HG03196 (cell line): ENCODE data around the gene LENG8.
"Not testable (repeated sequence)": the region's sequence is repeated elsewhere in the genome, so short reads cannot be mapped to it uniquely, and the experiment has no call there.

Experiments used
- ATAC-seq: cut with Tn5 transposase; IDR thresholded peaks from one replicate; pipeline ENCODE4 v1.9.1; 2021; ENCODE audit not compliant: unreplicated experiment

LENG8 gene

GRCh38 chr19:54439174-54439851, 9.7 kb upstream of the LENG8 start:
- no peak for ATAC-seq

DNA sequence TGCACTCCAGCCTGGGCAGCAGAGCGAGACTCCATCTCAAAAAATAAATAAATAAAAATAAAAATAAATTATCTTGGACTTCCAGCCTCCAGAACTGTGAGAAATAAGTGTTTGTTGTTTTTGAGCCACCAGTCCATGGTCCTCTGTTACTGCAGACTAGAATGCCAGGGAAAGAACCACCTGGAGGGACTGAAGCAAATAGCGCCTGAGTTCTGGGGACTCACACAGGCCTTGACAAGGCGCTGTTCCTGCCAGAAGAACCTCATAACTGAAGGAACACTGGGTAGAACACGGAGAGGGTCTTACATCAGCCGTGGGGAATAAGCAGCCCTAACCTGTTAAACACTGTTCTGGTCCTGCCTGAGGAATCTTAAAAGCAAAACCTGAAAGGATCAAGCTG, 8.4 kb upstream of the LENG8 start:
- no peak for ATAC-seq

- ATAC-seq, result no peak
These were observed 4.3 kb upstream of the LENG8 start for GRCh38 chr19:54444737-54445136.

- ATAC-seq, result not testable (repeated sequence)
These were observed 2.6 kb upstream of the LENG8 start for GRCh38 chr19:54446349-54446748.

- no peak for ATAC-seq
These were observed 792 bp upstream of the LENG8 start for GRCh38 chr19:54448040-54448773.

GRCh38 chr19:54449701-54450069, 686 bp downstream of the LENG8 start:
- no peak for ATAC-seq

DNA sequence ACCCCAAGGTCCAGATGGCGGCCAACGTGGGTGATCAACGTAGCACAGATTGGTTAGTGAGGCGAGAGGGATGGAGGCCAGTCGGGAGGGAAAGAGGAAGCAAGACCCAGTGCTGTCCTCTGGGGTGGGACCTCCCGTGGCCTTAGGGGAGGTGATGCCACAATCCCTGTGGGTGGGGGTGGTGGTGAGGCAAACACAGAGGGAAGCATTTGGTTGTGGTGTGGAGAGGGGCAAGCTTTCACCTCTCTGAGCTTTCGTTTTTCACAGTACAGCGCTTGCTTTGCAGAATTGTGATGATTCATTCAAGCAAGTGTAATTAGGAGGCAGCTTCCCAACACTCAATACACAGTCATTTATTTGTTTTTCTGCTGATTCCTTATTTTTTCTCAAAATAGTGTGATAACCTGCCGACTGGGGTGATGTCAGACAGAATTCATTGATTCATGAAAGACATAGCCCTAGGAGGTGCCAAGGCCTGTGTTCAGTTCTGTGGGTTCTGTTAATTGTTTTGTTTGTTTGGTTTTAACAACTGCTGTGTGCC, 2.4 kb downstream of the LENG8 start:
- ATAC-seq, result no peak

- ATAC-seq, result no peak
These were observed 3.0 kb downstream of the LENG8 start for GRCh38 chr19:54451997-54452396.

DNA sequence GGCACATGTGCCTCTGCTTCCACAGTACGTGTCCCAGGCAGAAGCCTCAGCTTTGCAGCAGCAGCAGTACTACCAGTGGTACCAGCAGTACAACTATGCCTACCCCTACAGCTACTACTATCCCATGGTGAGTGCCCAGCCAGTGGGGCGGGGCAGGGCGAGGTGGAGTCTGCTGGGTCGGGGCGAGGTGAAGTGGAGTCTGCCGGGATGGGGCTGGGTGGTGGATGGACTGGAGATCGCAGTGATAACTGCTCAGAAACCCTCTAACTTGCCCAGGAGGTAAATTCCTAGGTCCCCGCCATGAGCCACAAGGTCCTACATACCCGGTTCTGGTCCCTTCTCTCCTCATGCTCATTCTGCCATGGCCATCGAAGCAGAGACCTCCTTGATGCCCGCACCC, 3.6 kb downstream of the LENG8 start:
- ATAC-seq, result no peak

- ATAC-seq, result no peak
These were observed 5.2 kb downstream of the LENG8 start for GRCh38 chr19:54453921-54454780.

GRCh38 chr19:54454781-54455675, 6.0 kb downstream of the LENG8 start:
- no peak for ATAC-seq

GRCh38 chr19:54455786-54456422, 6.9 kb downstream of the LENG8 start:
- no peak for ATAC-seq

GRCh38 chr19:54456423-54457373, 7.7 kb downstream of the LENG8 start:
- ATAC-seq, result no peak

- ATAC-seq, result no peak
These were observed 9.0 kb downstream of the LENG8 start for GRCh38 chr19:54457773-54458647.

GRCh38 chr19:54458648-54459281, 9.8 kb downstream of the LENG8 start:
- ATAC-seq, result no peak

GRCh38 chr19:54459282-54460229, 10.6 kb downstream of the LENG8 start:
- no peak for ATAC-seq
